CD1c-positive myeloid dendritic cell (primary cell): ENCODE data around the gene LMTK3.

Experiments used
- DNase-seq: peaks from one replicate; pipeline ENCODE4 v3.0.0-alpha.2; 2016; ENCODE audit errors: extremely low spot score

Gene LMTK3

DNA sequence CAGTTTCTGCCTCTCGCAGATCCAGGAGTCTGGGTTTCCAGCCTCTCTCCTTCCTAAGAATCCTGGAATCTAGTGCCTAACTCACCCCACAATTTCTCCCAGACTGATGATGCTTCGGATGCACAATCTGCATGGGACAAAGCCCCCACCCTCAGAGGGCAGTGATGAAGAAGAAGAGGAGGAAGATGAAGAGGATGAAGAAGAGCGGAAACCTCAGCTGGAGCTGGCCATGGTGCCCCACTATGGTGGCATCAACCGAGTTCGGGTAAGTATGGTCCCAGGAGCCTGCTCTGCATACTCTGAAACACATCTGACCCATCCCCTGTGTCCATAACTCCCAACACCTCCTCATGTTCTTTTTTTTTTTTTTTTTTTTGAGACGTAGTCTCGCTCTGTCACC is 65.1 kb downstream of the LMTK3 start:
- no peak for DNase-seq

DNA sequence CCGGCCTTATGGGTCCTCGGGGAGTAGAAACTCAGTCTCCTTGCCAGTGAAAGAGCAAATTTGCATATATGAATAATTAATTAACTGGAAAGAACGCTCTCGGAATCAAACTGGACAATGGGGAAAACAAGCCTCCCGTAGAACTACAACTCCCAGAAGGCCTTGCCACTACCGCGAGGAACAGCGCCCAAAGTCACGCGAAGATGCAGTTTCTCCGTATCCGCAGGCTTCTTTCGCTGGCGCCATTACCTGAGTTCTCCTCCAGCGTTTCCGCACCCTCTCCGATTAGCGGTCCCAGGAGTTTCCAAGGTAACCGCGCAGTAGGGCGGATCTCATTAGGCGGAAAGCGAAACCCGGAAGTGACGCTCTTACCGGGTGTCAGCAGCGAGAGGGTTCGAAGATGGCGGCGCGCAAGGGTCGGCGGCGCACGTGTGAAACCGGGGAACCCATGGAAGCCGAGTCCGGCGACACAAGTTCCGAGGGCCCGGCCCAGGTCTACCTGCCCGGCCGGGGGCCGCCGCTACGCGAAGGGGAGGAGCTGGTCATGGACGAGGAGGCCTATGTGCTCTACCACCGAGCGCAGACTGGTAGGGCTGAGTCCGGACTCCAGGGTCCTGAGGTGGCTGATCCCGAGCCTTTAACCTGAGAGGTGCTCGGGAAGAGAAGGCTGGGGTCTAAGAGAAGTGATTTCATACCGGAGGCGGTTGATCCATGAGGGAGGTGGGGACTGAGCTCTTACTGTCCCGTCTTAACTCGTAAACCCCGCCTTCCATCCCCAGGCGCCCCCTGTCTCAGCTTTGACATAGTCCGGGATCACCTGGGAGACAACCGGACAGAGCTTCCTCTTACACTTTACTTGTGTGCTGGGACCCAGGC is 65.8 kb downstream of the LMTK3 start, which contains the start of gene GRWD1:
TSS of gene GRWD1 (plus strand) at position 378 of the 876 bp plus-strand sequence. CDS start at position 401, 23 bp downstream.
- DNase-seq, result peak; percentile 97

DNA sequence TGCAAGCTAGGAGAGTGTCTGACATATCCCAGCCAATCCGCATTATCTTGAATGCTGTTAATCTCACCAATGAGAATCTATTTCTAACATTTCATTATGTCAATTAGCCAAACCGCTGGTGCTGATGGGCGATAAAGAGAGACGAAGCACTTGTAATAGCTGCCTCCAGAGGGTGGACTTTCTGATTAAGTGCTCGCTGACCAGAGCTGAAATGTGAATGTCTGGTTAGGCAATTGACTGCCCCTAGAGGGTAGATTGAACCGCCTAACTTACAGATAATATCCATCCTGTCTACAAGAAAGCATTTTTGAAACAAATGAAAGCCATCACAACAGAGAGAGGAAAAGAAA is 66.4 kb downstream of the LMTK3 start:
- DNase-seq, result peak; percentile 48

DNA sequence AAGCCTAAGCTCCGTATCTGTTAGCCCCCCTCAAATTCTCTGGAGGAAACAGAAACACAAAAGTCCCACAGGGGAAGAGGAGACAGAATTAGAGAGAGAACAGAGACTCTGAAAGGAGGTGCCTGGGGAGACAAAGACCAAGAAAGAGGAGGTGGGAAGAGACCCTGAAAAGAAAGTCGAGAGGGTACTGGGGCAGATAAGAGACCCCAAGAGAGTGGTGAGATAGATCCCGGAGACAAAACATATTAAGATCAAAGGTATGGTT is 66.8 kb downstream of the LMTK3 start:
- DNase-seq, result no peak

DNA sequence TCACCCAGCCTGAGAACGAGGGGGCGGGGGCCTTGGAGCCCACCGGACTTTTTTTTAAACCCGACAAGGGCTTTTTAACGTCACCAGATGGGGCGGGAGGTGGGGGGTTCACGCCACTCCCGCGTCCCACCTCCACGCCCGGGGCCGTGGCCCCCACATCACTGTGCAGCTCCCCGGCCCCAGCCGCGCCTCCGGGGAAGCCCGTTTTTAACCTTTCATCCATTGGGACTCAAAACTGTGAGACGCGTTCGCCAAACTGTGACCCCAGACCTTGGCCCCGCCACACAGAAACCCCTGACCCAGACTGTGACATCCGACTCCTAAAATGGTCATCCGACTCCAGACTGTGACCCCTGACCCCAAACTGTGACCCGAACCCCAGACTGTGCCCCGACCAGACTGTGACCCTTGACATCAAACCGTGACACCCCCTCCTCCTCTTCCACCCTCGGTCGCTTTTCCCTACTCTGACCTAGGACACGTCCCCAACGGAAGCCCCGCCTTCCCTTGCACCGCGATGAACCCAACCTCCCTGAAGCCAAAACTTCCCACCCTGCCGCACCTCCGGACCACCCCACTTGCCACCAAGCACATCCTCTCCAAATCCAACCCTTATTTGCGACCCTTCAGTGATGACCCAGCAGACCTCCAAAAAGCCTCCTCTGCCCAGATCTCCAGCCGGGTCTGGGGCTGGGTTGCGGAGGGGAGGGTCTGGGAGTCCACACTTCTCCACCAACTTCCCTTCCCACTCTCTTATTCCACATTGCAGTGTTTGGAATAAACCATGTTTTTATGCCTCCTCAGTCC is 67.3 kb downstream of the LMTK3 start:
- no peak for DNase-seq

DNA sequence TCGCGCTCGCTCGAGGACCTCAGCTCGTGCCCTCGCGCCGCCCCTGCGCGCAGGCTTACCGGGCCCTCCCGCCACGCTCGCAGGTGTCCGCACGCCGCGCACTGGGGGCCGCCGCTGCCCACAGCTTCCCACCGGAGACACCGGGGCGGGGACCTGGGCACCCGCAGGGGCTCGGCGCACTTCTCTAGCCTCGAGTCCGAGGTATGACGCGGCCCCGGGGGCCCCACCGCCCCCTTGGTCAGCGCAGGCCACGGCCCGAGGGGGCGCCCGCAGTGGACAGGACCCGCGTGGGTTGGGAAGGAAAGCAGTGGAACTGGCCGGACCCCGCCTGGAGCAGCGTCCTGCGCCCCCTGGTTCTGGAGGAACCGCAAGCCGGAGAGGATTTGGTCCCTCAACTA is 67.9 kb downstream of the LMTK3 start:
- no peak for DNase-seq

DNA sequence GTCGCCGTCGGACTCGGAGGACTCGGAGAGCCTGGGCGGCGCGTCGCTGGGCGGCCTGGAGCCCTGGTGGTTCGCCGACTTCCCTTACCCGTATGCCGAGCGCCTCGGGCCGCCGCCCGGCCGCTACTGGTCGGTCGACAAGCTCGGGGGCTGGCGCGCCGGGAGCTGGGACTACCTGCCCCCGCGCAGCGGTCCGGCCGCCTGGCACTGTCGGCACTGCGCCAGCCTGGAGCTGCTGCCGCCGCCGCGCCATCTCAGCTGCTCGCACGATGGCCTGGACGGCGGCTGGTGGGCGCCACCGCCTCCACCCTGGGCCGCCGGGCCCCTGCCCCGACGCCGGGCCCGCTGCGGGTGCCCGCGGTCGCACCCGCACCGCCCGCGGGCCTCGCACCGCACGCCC is 68.4 kb downstream of the LMTK3 start:
- peak; percentile 42 for DNase-seq

DNA sequence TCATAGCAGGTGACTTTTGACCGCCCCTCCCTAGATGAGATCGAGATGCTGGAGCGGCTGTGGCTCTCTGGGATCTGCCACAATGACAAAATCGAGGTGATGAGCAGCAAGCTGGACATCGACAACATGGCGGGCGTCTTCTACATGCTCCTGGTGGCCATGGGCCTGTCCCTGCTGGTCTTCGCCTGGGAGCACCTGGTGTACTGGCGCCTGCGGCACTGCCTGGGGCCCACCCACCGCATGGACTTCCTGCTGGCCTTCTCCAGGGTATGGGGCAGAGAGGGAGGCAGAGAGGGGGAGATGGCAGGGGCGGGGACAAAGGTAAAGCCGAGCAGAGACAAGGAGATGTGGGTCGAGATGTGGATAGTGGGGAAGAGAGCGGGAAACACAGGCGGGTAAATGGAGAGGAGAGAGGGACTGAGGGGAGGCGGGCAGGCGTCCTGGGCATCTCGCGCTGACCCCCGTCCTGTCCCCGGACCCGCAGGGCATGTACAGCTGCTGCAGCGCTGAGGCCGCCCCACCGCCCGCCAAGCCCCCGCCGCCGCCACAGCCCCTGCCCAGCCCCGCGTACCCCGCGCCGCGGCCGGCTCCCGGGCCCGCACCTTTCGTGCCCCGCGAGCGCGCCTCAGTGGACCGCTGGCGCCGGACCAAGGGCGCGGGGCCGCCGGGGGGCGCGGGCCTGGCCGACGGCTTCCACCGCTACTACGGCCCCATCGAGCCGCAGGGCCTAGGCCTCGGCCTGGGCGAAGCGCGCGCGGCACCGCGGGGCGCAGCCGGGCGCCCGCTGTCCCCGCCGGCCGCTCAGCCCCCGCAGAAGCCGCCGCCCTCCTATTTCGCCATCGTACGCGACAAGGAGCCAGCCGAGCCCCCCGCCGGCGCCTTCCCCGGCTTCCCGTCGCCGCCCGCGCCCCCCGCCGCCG is 69.3 kb downstream of the LMTK3 start:
- DNase-seq, result no peak

DNA sequence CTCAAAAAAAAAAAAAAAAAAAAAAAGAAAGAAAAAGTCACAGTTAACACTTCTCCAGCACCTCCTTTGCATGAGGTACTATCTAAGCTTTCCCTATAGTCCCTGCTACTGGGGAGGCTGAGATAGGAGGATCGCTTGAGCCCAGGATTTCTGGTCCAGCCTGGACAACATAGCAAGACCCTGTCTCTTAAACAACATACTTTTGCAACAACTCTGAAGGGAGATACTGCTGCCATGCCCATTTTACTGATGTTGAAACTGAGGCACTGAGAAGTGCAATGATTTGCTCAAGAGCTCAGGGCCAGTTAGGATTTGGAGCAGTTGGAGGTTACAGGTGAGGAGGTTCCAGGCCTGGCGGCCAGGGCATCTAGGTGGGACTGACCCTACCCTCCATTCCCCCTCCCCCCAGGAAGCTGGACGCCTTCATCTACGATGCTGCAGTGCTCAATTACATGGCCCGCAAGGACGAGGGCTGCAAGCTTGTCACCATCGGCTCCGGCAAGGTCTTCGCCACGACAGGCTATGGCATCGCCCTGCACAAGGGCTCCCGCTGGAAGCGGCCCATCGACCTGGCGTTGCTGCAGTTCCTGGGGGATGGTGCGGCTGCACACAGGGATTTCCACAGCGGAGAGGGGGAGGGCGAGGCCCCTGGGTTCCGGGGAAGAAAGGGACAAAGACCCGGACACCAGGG is 70.1 kb downstream of the LMTK3 start:
- DNase-seq, result no peak

DNA sequence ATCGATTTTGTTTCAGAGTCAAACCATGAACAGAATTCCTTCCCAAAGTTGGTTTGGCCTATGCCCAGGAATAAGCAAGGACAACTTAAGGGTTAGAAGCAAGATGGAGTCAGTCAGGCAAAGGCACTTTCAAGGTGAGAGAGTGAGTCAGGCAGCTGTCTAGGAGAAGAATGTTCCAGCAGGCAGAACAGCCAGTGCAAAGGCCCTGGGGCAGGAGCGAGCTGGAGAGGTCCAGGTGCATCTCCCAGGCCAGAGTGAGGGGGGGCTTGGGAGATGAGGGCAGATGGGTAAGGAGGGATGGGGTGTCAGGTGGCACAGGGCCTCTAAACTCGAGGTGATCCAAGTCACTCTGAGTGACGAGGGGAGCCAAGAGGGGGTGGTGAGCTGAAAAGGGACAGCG is 75.0 kb downstream of the LMTK3 start:
- no peak for DNase-seq
